ENCODE results near the gene IPO11. TPM values are rescaled to one million over a fixed set of nuclear protein-coding genes. Genes with fewer than 3 reads are reported as not detected.
"Not testable (repeated sequence)": the region's sequence is repeated elsewhere in the genome, so short reads cannot be mapped to it uniquely, and the experiment has no call there.

IPO11 gene
- total RNA-seq, 1 donor from 2014 or later, result 29.1 TPM

GRCh38 chr5:62633243-62633642 lies 220.7 kb downstream of the IPO11 start:
- intact Hi-C loops (cut with micrococcal nuclease), result loop anchor here (2.0 kb wide), 1 partner anchor 58 kb away; no protein-coding TSS in a partner anchor

- intact Hi-C loops (cut with micrococcal nuclease), result no loop called here
Observed at GRCh38 chr5:62640446-62640845, 227.9 kb downstream of the IPO11 start.

- intact Hi-C loops (cut with micrococcal nuclease), result no loop called here
Observed at GRCh38 chr5:62642468-62642867, 229.9 kb downstream of the IPO11 start.

GRCh38 chr5:62643556-62644451 lies 231.2 kb downstream of the IPO11 start:
- intact Hi-C loops (cut with micrococcal nuclease), result no loop called here

- intact Hi-C loops (cut with micrococcal nuclease), result no loop called here
Observed at GRCh38 chr5:62645223-62645622, 232.7 kb downstream of the IPO11 start.

GRCh38 chr5:62647241-62647640 lies 234.7 kb downstream of the IPO11 start:
- intact Hi-C loops (cut with micrococcal nuclease), result no loop called here

- intact Hi-C loops (cut with micrococcal nuclease), result no loop called here
Observed at GRCh38 chr5:62649025-62649424, 236.5 kb downstream of the IPO11 start.

GRCh38 chr5:62649476-62650113 lies 237.0 kb downstream of the IPO11 start:
- intact Hi-C loops (cut with micrococcal nuclease), result no loop called here

- intact Hi-C loops (cut with micrococcal nuclease), result no loop called here
Observed at GRCh38 chr5:62650197-62650596, 237.6 kb downstream of the IPO11 start.

GRCh38 chr5:62652225-62652624 lies 239.7 kb downstream of the IPO11 start:
- intact Hi-C loops (cut with micrococcal nuclease), result no loop called here

GRCh38 chr5:62653001-62653863 lies 240.7 kb downstream of the IPO11 start:
- intact Hi-C loops (cut with micrococcal nuclease), result no loop called here

- intact Hi-C loops (cut with micrococcal nuclease), result no loop called here
Observed at GRCh38 chr5:62653864-62654575, 241.5 kb downstream of the IPO11 start.

GRCh38 chr5:62657772-62658171 lies 245.2 kb downstream of the IPO11 start:
- intact Hi-C loops (cut with micrococcal nuclease), result not testable (repeated sequence)

- intact Hi-C loops (cut with micrococcal nuclease), result no loop called here
Observed at GRCh38 chr5:62661126-62661525, 248.6 kb downstream of the IPO11 start.

GRCh38 chr5:62662521-62662920 lies 250.0 kb downstream of the IPO11 start:
- intact Hi-C loops (cut with micrococcal nuclease), result no loop called here

GRCh38 chr5:62671479-62671878 lies 258.9 kb downstream of the IPO11 start:
- intact Hi-C loops (cut with micrococcal nuclease), result no loop called here

- intact Hi-C loops (cut with micrococcal nuclease), result not testable (repeated sequence)
Observed at GRCh38 chr5:62676596-62676995, 264.0 kb downstream of the IPO11 start.
